BLaER1 (cell line): Measurements from ENCODE around the gene GIT2.

Experiments
- H3K27ac ChIP-seq: shearing (Covaris generic); formaldehyde crosslinking; 2 replicates; pipeline ENCODE4 v1.8.1; 2022
- H3K27me3 ChIP-seq: shearing (Covaris generic); formaldehyde crosslinking; 2 replicates; pipeline ENCODE4 v1.8.1; 2022
- H3K36me3 ChIP-seq: shearing (Covaris generic); formaldehyde crosslinking; 2 replicates; pipeline ENCODE4 v1.8.1; 2022
- H3K4me1 ChIP-seq: shearing (Covaris generic); formaldehyde crosslinking; 2 replicates; pipeline ENCODE4 v1.8.1; 2022
- H3K4me2 ChIP-seq: shearing (Covaris generic); formaldehyde crosslinking; 2 replicates; pipeline ENCODE4 v1.8.1; 2022
- H3K4me3 ChIP-seq: shearing (Covaris generic); formaldehyde crosslinking; 2 replicates; pipeline ENCODE4 v1.8.1; 2022
- H3K9ac ChIP-seq: shearing (Covaris generic); formaldehyde crosslinking; 2 replicates; pipeline ENCODE4 v1.8.1; 2022
- H3K9me3 ChIP-seq: shearing (Covaris generic); formaldehyde crosslinking; 2 replicates; pipeline ENCODE4 v1.8.1; 2022
- H4K20me1 ChIP-seq: shearing (Covaris generic); formaldehyde crosslinking; 2 replicates; pipeline ENCODE4 v1.8.1; 2022
- Cebpa-rat ChIP-seq: shearing (Covaris generic); IDR thresholded peaks from 2 replicates; pipeline ENCODE4 v1.8.1; 2022

GIT2 gene

DNA sequence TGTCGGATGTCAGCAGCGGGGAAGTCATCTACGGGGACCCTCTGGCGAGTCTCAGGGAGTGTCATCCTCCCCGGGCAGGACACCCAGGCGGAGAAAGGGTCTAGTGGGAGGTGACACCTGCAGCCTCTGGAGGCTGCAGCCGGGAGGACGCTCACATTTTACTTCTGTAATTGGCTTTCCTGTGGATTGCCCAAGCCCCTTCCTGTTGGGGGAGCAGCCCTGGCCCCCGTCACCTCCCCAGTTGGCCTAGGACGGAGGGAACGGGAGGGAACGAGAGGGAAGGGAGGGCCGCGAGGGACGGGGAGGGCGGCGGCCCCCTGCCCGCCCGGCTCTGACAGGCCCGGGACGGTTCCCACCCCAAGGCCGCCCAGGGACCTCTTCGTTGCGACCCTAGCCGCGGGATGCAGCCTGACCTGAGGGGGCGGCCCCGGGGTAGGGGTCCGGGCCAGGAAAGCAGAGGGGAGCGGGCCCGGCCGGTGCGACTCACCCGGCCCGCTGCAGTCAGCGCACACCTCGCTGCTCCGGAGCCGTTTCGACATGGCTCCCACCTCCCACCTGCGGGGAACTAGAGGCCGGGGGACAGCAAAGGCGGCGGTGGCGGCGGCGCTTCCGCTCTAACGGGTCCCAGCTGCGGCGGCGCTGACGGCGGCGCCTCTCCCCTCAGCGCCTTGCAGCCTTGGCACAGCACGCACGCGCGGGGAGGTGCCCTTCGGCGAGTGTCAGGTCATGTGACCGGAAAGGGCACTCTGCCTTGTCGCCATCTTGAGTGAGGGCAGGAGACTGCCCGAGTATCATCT lies at the start of gene GIT2:
Gene GIT2, minus strand, starts transcription at position 683 of the 797 bp plus-strand sequence. Its CDS starts 144 bp downstream, at position 539.
- H4K20me1 ChIP-seq: peaks cover 58% of the 10 kb centered on the region
- peaks cover 23% of the 10 kb centered on the region for H3K36me3 ChIP-seq
- H3K27ac ChIP-seq: peak within 1 kb of the TSS; percentile 97
- H3K27me3 ChIP-seq: peaks cover 20% of the 10 kb centered on the region
- peaks cover 50% of the 10 kb centered on the region for H3K4me1 ChIP-seq
- H3K9ac ChIP-seq: peak within 1 kb of the TSS; percentile 97
- no peaks in the 10 kb centered on the region for H3K9me3 ChIP-seq
- TF ChIP-seq Cebpa-rat: no peak
- peak within 1 kb of the TSS; percentile 87 for H3K4me2 ChIP-seq
- peak within 1 kb of the TSS; percentile 98 for H3K4me3 ChIP-seq

GRCh38 chr12:110042264-110042663 lies 46.1 kb upstream of the GIT2 start:
- H3K9ac ChIP-seq: no peak overlapping the region
- H3K4me2 ChIP-seq: peak overlapping the region; percentile 57
- H3K27ac ChIP-seq: peak overlapping the region; percentile 65
- TF ChIP-seq Cebpa-rat: no peak
- peaks cover 49% of the 10 kb centered on the region for H3K36me3 ChIP-seq
- peaks cover 2% of the 10 kb centered on the region; the same call in 1 of the 2 replicates for H4K20me1 ChIP-seq
- no peaks in the 10 kb centered on the region for H3K27me3 ChIP-seq
- no peak overlapping the region for H3K4me3 ChIP-seq
- H3K4me1 ChIP-seq: peaks cover 83% of the 10 kb centered on the region
- no peaks in the 10 kb centered on the region for H3K9me3 ChIP-seq

DNA sequence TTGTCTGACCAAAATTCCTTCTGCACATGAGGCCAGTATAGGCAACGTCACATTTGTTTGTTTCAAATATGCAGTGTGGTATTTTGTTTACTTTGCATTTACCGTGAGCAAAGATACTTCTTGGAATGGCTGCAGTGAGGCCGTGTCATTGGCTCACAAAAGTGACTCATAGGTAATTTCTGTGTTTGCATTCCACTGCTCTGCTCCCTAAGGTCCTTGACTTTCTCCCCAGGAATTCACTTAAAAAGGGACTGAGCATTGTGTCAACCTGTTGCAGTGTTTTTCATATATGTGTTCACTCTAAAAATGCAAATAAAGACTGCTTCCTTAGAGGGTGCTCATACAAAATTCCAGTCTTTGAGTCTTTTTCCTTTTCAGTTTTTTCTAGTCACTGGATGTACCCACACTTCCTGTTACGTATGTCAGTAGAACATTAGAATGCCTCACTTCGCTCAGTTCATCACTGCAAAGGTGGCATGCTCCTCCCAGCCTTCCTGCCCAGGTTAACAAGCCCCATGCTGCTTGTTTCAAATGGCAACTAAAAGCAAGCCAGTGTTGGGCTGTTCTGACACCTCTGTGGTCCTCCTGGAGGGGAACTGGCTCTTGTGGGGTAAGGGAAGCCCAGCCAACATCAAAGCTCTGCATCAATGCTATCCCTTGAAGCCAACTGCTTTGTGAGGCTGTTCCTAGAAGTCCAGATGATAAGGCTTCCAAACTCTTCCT lies 43.1 kb upstream of the GIT2 start:
- Histone ChIP-seq H4K20me1 (no peaks in the 10 kb centered on the region), H3K36me3 (peaks cover 71% of the 10 kb centered on the region), H3K4me2 (peak overlapping the region; percentile 67), H3K27me3 (no peaks in the 10 kb centered on the region), H3K9me3 (no peaks in the 10 kb centered on the region), H3K27ac (peak overlapping the region; percentile 73), H3K4me3 (no peak overlapping the region), H3K9ac (no peak overlapping the region), H3K4me1 (peaks cover 81% of the 10 kb centered on the region)
- no peak for TF ChIP-seq Cebpa-rat

DNA sequence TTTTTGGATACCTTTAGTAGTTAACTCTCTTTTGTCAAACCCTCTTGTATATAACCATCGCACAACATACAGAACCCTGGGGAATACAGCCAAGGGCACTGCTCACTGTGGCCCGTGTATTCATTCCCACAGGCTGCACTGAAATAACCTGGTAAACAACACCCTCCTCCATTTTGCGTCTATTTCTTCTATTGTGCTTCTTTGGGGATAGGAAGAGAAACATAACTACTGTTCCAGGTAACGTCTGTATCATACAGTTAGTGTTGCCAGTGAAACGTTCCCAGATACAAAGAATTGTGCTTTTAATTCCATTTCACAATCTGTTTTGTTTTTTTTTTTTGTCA lies 42.5 kb upstream of the GIT2 start:
- Histone ChIP-seq H3K9me3 (no peaks in the 10 kb centered on the region), H3K4me2 (peak overlapping the region; percentile 67), H4K20me1 (no peaks in the 10 kb centered on the region), H3K36me3 (peaks cover 71% of the 10 kb centered on the region), H3K9ac (no peak overlapping the region), H3K27ac (0 out of 2 replicates have a peak overlapping the region, but pooled peaks have one; percentile 73), H3K27me3 (no peaks in the 10 kb centered on the region), H3K4me3 (no peak overlapping the region), H3K4me1 (peaks cover 77% of the 10 kb centered on the region)
- TF ChIP-seq Cebpa-rat: no peak

- Histone ChIP-seq H3K36me3 (peaks cover 74% of the 10 kb centered on the region), H3K27ac (peak overlapping the region; percentile 40; the same call in 1 of the 2 replicates), H3K27me3 (no peaks in the 10 kb centered on the region), H3K4me1 (peaks cover 63% of the 10 kb centered on the region), H3K9ac (no peak overlapping the region), H4K20me1 (no peaks in the 10 kb centered on the region), H3K9me3 (no peaks in the 10 kb centered on the region), H3K4me3 (no peak overlapping the region), H3K4me2 (peak overlapping the region; percentile 49)
- no peak for TF ChIP-seq Cebpa-rat
These were observed 41.1 kb upstream of the GIT2 start for GRCh38 chr12:110037315-110037714.

DNA sequence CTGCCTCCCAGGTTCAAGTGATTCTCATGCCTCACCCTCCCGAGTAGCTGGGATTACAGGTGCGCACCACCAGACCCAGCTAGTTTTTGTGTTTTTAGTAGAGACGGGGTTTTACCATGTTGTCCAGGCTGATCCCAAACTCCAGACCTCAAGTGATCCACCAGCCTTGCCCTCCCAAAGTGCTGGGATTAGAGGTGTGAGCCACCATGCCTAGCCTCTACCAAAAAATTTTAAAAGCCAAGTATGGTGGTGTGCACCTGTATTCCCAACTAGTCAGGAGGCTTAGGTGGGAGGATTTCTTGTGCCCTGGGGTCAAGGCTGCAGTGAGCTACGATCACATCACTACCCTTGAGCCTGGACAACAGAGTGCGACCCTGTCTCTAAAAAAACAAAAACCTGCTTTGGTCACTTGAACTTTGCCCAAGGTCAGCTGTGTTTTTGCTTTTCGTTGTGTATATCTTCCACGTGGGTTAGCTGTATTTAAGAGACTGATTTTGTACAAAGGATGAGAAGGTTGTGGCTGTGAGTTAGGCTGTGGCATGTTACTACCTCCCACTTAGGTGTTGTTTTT lies 39.5 kb upstream of the GIT2 start:
- H3K27ac ChIP-seq: no peak overlapping the region
- no peak overlapping the region for H3K4me2 ChIP-seq
- peaks cover 76% of the 10 kb centered on the region for H3K36me3 ChIP-seq
- no peaks in the 10 kb centered on the region for H3K9me3 ChIP-seq
- H3K4me3 ChIP-seq: no peak overlapping the region
- H3K9ac ChIP-seq: no peak overlapping the region
- TF ChIP-seq Cebpa-rat: no peak
- H3K27me3 ChIP-seq: no peaks in the 10 kb centered on the region
- no peaks in the 10 kb centered on the region for H4K20me1 ChIP-seq
- peaks cover 46% of the 10 kb centered on the region for H3K4me1 ChIP-seq

GRCh38 chr12:110033888-110034287 lies 37.7 kb upstream of the GIT2 start:
- Histone ChIP-seq H3K4me3 (no peak overlapping the region), H3K27ac (no peak overlapping the region), H3K36me3 (peaks cover 88% of the 10 kb centered on the region), H3K9ac (no peak overlapping the region), H3K9me3 (no peaks in the 10 kb centered on the region), H3K27me3 (no peaks in the 10 kb centered on the region), H3K4me2 (no peak overlapping the region), H3K4me1 (peaks cover 28% of the 10 kb centered on the region), H4K20me1 (no peaks in the 10 kb centered on the region)
- no peak for TF ChIP-seq Cebpa-rat

DNA sequence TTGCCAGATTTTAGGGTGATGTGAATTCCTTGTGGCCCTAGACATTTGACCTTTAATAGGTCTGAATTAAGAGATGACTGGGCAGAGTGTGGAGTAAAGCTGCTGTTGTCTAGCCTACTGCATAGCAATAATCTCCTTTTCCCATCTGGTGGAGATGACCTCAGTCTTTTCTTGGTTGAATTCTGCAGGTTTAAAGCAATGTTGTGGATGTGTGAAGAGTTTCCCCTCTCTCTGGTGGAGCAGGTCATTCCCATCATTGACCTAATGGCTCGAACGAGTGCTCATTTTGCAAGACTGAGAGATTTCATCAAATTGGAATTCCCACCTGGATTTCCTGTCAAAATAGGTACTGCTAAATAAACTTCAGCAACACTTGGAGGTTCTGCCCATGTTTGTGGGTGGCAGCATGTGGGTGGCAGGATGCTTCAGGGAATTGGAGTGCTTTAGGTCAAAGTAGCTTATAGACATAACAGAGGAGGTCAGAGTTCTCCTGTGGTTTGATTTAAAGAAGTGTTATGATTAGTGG lies 33.2 kb upstream of the GIT2 start:
- Histone ChIP-seq H3K27ac (no peak overlapping the region), H4K20me1 (no peaks in the 10 kb centered on the region), H3K9ac (no peak overlapping the region), H3K9me3 (no peaks in the 10 kb centered on the region), H3K4me3 (no peak overlapping the region), H3K4me2 (no peak overlapping the region), H3K27me3 (no peaks in the 10 kb centered on the region), H3K4me1 (no peaks in the 10 kb centered on the region), H3K36me3 (peaks cover 90% of the 10 kb centered on the region)
- no peak for TF ChIP-seq Cebpa-rat

DNA sequence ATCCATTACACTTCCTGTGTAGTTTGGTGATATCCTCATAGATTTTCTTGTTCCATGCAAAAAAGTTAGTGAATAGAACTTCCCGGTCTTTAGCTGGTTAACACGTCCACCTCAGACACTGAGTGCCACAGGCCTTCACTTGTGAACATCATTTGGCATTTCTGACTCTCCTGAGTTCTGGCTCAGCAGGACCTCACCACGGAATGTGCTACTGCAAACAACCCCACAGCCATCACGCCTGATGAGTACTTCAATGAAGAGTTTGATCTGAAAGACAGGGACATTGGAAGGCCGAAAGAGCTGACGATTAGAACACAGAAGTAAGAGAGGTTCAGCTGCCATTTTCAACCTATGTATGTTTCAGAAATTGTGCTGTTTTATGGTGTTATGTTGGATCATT lies 32.2 kb upstream of the GIT2 start:
- no peak overlapping the region for H3K27ac ChIP-seq
- H3K36me3 ChIP-seq: peaks cover 91% of the 10 kb centered on the region
- no peaks in the 10 kb centered on the region for H3K27me3 ChIP-seq
- no peak overlapping the region for H3K9ac ChIP-seq
- H4K20me1 ChIP-seq: no peaks in the 10 kb centered on the region; the same call in 1 of the 2 replicates
- no peaks in the 10 kb centered on the region for H3K4me1 ChIP-seq
- H3K4me2 ChIP-seq: no peak overlapping the region
- H3K4me3 ChIP-seq: no peak overlapping the region
- TF ChIP-seq Cebpa-rat: no peak
- no peaks in the 10 kb centered on the region for H3K9me3 ChIP-seq
